SU-DHL-6 (cell line): ENCODE measurements around the gene ACAP3.

Source experiments
- EZH2phosphoT487 ChIP-seq: fragments of 200-600 bp; sonication (generic), shearing (Covaris generic); conservative IDR thresholded peaks from 2 replicates; pipeline ENCODE4 v1.6.1; 2018; ENCODE audit warnings: mild to moderate bottlenecking, antibody characterized with exemption, low read length, moderate library complexity, mixed read lengths
- TF ChIP-seq, protein P1 (sequence below): fragments of 200-600 bp; sonication (generic); IDR thresholded peaks from one replicate; pipeline ENCODE4 v1.5.1; 2017; ENCODE audit warnings: antibody characterized with exemption, mild to moderate bottlenecking, low read length, moderate library complexity; ENCODE audit not compliant: insufficient read depth, poor library complexity, severe bottlenecking

- TF ChIP-seq, protein P1, sequence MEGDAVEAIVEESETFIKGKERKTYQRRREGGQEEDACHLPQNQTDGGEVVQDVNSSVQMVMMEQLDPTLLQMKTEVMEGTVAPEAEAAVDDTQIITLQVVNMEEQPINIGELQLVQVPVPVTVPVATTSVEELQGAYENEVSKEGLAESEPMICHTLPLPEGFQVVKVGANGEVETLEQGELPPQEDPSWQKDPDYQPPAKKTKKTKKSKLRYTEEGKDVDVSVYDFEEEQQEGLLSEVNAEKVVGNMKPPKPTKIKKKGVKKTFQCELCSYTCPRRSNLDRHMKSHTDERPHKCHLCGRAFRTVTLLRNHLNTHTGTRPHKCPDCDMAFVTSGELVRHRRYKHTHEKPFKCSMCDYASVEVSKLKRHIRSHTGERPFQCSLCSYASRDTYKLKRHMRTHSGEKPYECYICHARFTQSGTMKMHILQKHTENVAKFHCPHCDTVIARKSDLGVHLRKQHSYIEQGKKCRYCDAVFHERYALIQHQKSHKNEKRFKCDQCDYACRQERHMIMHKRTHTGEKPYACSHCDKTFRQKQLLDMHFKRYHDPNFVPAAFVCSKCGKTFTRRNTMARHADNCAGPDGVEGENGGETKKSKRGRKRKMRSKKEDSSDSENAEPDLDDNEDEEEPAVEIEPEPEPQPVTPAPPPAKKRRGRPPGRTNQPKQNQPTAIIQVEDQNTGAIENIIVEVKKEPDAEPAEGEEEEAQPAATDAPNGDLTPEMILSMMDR, result no peak
- TF ChIP-seq EZH2phosphoT487, result no peak
Observed at GRCh38 chr1:1310109-1310385, 2.3 kb upstream of the ACAP3 start.
